Activated CD4-positive, alpha-beta memory T cell treated with anti-CD3 and anti-CD28 coated beads, Interleukin-2, amount 10 ng/mL, durations not matched to agents 7 days and 5 days (primary cell): ENCODE data around the gene KRTAP5-2. TPM values are rescaled to one million over a fixed set of nuclear protein-coding genes. Genes with fewer than 3 reads are reported as not detected.

ENCODE experiments used
- CTCF ChIA-PET: fragments of 350-600 bp; sonication (Branson Sonifier 250); formaldehyde crosslinking; loops from one replicate; lab custom pipeline; 2021; ENCODE audit warnings: antibody characterized with exemption, inconsistent platforms; lab: Charles Lee
- POLR2A ChIA-PET: fragments of 350-600 bp; sonication (Branson Sonifier 250); formaldehyde crosslinking; loops from one replicate; lab custom pipeline; 2021; ENCODE audit warnings: antibody characterized with exemption; lab: Charles Lee
- DNase-seq: peaks from one replicate; pipeline ENCODE4 v3.0.0-alpha.2; 2020
- H3K27ac Mint-ChIP-seq: one replicate; pipeline ENCODE4 v1.8.0; 2021; ENCODE audit warnings: mild to moderate bottlenecking, mixed read lengths
- H3K27me3 Mint-ChIP-seq: one replicate; pipeline ENCODE4 v1.8.0; 2021; ENCODE audit warnings: mixed read lengths
- H3K36me3 Mint-ChIP-seq: one replicate; pipeline ENCODE4 v1.8.0; 2021; ENCODE audit warnings: low read depth, mixed read lengths
- H3K4me1 Mint-ChIP-seq: one replicate; pipeline ENCODE4 v1.8.0; 2021; ENCODE audit warnings: mixed read lengths
- H3K4me3 Mint-ChIP-seq: one replicate; pipeline ENCODE4 v1.8.0; 2021; ENCODE audit warnings: mild to moderate bottlenecking, mixed read lengths
- H3K9me3 Mint-ChIP-seq: one replicate; pipeline ENCODE4 v1.8.0; 2021; ENCODE audit warnings: mixed read lengths
- total RNA-seq, 2 experiments: library from RNA; stranded (reverse); gene quantifications; one replicate each; pipeline ENCODE4 v1.2.3, GENCODE V29; 2021

Gene KRTAP5-2
- total RNA-seq, 2 experiments from 2014 or later: not detected

GRCh38 chr11:1569251-1569780, 28.8 kb downstream of the KRTAP5-2 start:
- Mint-ChIP-seq H3K4me1 (peaks cover 9% of the 10 kb centered on the region), H3K9me3 (no peaks in the 10 kb centered on the region), H3K4me3 (no peak overlapping the region), H3K27ac (no peak overlapping the region), H3K36me3 (no peaks in the 10 kb centered on the region), H3K27me3 (peaks cover 21% of the 10 kb centered on the region)
- POLR2A ChIA-PET: no interaction called here
- no peak for DNase-seq
- CTCF ChIA-PET: interaction anchor here (1.0 to 1.4 kb wide), 3 partner anchors 16 to 26 kb away, joined by 3 to 5 read pairs (median 3); no protein-coding TSS in a partner anchor

GRCh38 chr11:1568441-1568911, 29.6 kb downstream of the KRTAP5-2 start:
- DNase-seq: no peak
- Mint-ChIP-seq H3K9me3 (no peaks in the 10 kb centered on the region), H3K27ac (no peak overlapping the region), H3K27me3 (peaks cover 16% of the 10 kb centered on the region), H3K4me3 (no peak overlapping the region), H3K4me1 (peaks cover 6% of the 10 kb centered on the region), H3K36me3 (no peaks in the 10 kb centered on the region)
- CTCF ChIA-PET: interaction anchor here (1.2 kb wide), 1 partner anchor 22 kb away, joined by 5 read pairs; no protein-coding TSS in a partner anchor
- POLR2A ChIA-PET: no interaction called here

GRCh38 chr11:1567721-1568100, 30.4 kb downstream of the KRTAP5-2 start:
- DNase-seq: no peak
- H3K27ac Mint-ChIP-seq: no peak overlapping the region
- POLR2A ChIA-PET: no interaction called here
- CTCF ChIA-PET: interaction anchor here (1.5 kb wide), 1 partner anchor 9 kb away, joined by 4 read pairs; no protein-coding TSS in a partner anchor
- no peaks in the 10 kb centered on the region for H3K9me3 Mint-ChIP-seq
- H3K27me3 Mint-ChIP-seq: peaks cover 13% of the 10 kb centered on the region
- H3K4me1 Mint-ChIP-seq: peaks cover 3% of the 10 kb centered on the region
- no peaks in the 10 kb centered on the region for H3K36me3 Mint-ChIP-seq
- H3K4me3 Mint-ChIP-seq: no peak overlapping the region

- DNase-seq: no peak
Measured at GRCh38 chr11:1567052-1567720, 30.9 kb downstream of the KRTAP5-2 start.

GRCh38 chr11:1566381-1567051, 31.6 kb downstream of the KRTAP5-2 start:
- Mint-ChIP-seq H3K4me3 (no peak overlapping the region), H3K36me3 (no peaks in the 10 kb centered on the region), H3K27me3 (peaks cover 13% of the 10 kb centered on the region), H3K4me1 (peaks cover 3% of the 10 kb centered on the region), H3K9me3 (no peaks in the 10 kb centered on the region), H3K27ac (no peak overlapping the region)
- ChIA-PET POLR2A (no interaction called here), CTCF (interaction anchor here (1.5 to 1.6 kb wide), 2 partner anchors 8 to 10 kb away, joined by 4 read pairs; no protein-coding TSS in a partner anchor)
- DNase-seq: no peak

More at GRCh38 chr11:1567052-1567720, 30.9 kb downstream of the KRTAP5-2 start:
- Mint-ChIP-seq H3K36me3 (no peaks in the 10 kb centered on the region), H3K27me3 (peaks cover 13% of the 10 kb centered on the region), H3K9me3 (no peaks in the 10 kb centered on the region), H3K4me3 (no peak overlapping the region), H3K4me1 (peaks cover 3% of the 10 kb centered on the region), H3K27ac (no peak overlapping the region)
- ChIA-PET POLR2A (no interaction called here), CTCF (interaction anchor here (1.5 to 1.6 kb wide), 2 partner anchors 8 to 9 kb away, joined by 4 read pairs; no protein-coding TSS in a partner anchor)

GRCh38 chr11:1565904-1566247, 32.2 kb downstream of the KRTAP5-2 start:
- H3K36me3 Mint-ChIP-seq: no peaks in the 10 kb centered on the region
- peaks cover 3% of the 10 kb centered on the region for H3K4me1 Mint-ChIP-seq
- H3K27ac Mint-ChIP-seq: no peak overlapping the region
- no peak for DNase-seq
- CTCF ChIA-PET: interaction anchor here (1.6 kb wide), 1 partner anchor 9 kb away, joined by 4 read pairs; no protein-coding TSS in a partner anchor
- H3K4me3 Mint-ChIP-seq: no peak overlapping the region
- H3K27me3 Mint-ChIP-seq: peaks cover 12% of the 10 kb centered on the region
- H3K9me3 Mint-ChIP-seq: no peaks in the 10 kb centered on the region
- POLR2A ChIA-PET: no interaction called here

GRCh38 chr11:1565173-1565903, 32.8 kb downstream of the KRTAP5-2 start:
- ChIA-PET POLR2A (interaction anchor here (0.9 kb wide), 1 partner anchor 8 kb away, joined by 3 read pairs; no protein-coding TSS in a partner anchor), CTCF (interaction anchor here (0.6 to 1.6 kb wide), 4 partner anchors 9 to 200 kb away, joined by 3 to 4 read pairs (median 4); no protein-coding TSS in a partner anchor)
- no peak for DNase-seq
- Mint-ChIP-seq H3K4me1 (no peaks in the 10 kb centered on the region), H3K9me3 (no peaks in the 10 kb centered on the region), H3K36me3 (no peaks in the 10 kb centered on the region), H3K27me3 (peaks cover 6% of the 10 kb centered on the region), H3K4me3 (no peak overlapping the region), H3K27ac (no peak overlapping the region)

- H3K4me3 Mint-ChIP-seq: no peak overlapping the region
- ChIA-PET CTCF (interaction anchor here (0.6 to 1.0 kb wide), 3 partner anchors 10 to 199 kb away, joined by 3 to 4 read pairs (median 3); no protein-coding TSS in a partner anchor), POLR2A (interaction anchor here (0.9 kb wide), 1 partner anchor 9 kb away, joined by 3 read pairs; no protein-coding TSS in a partner anchor)
- no peaks in the 10 kb centered on the region for H3K36me3 Mint-ChIP-seq
- no peaks in the 10 kb centered on the region for H3K9me3 Mint-ChIP-seq
- H3K4me1 Mint-ChIP-seq: no peaks in the 10 kb centered on the region
- H3K27me3 Mint-ChIP-seq: peaks cover 4% of the 10 kb centered on the region
- no peak for DNase-seq
- H3K27ac Mint-ChIP-seq: no peak overlapping the region
Measured at GRCh38 chr11:1564535-1565172, 33.4 kb downstream of the KRTAP5-2 start.

GRCh38 chr11:1563697-1564534, 34.2 kb downstream of the KRTAP5-2 start:
- POLR2A ChIA-PET: interaction anchor here (0.9 kb wide), 1 partner anchor 10 kb away, joined by 3 read pairs; no protein-coding TSS in a partner anchor
- no peaks in the 10 kb centered on the region for H3K27me3 Mint-ChIP-seq
- H3K4me1 Mint-ChIP-seq: no peaks in the 10 kb centered on the region
- DNase-seq: no peak
- no peak overlapping the region for H3K27ac Mint-ChIP-seq
- no peaks in the 10 kb centered on the region for H3K36me3 Mint-ChIP-seq
- H3K4me3 Mint-ChIP-seq: no peak overlapping the region
- H3K9me3 Mint-ChIP-seq: no peaks in the 10 kb centered on the region
- CTCF ChIA-PET: interaction anchor here (1.0 to 1.1 kb wide), 2 partner anchors 11 to 17 kb away, joined by 4 to 6 read pairs; no protein-coding TSS in a partner anchor

GRCh38 chr11:1563149-1563638, 34.9 kb downstream of the KRTAP5-2 start:
- no peaks in the 10 kb centered on the region for H3K27me3 Mint-ChIP-seq
- no peaks in the 10 kb centered on the region for H3K9me3 Mint-ChIP-seq
- ChIA-PET POLR2A (no interaction called here), CTCF (interaction anchor here (1.1 kb wide), 1 partner anchor 12 kb away, joined by 6 read pairs; no protein-coding TSS in a partner anchor)
- DNase-seq: no peak
- no peak overlapping the region for H3K27ac Mint-ChIP-seq
- H3K4me1 Mint-ChIP-seq: no peaks in the 10 kb centered on the region
- no peak overlapping the region for H3K4me3 Mint-ChIP-seq
- H3K36me3 Mint-ChIP-seq: no peaks in the 10 kb centered on the region

- CTCF ChIA-PET: interaction anchor here (1.1 kb wide), 1 partner anchor 12 kb away, joined by 6 read pairs; no protein-coding TSS in a partner anchor
- no peak overlapping the region for H3K27ac Mint-ChIP-seq
- no peaks in the 10 kb centered on the region for H3K4me1 Mint-ChIP-seq
- no peaks in the 10 kb centered on the region for H3K9me3 Mint-ChIP-seq
- DNase-seq: no peak
- H3K4me3 Mint-ChIP-seq: no peak overlapping the region
- H3K27me3 Mint-ChIP-seq: no peaks in the 10 kb centered on the region
- POLR2A ChIA-PET: no interaction called here
- H3K36me3 Mint-ChIP-seq: no peaks in the 10 kb centered on the region
Measured at GRCh38 chr11:1562469-1563148, 35.5 kb downstream of the KRTAP5-2 start.
